ENCODE results near the gene COL6A1. TPM values are rescaled to one million over a fixed set of nuclear protein-coding genes. Genes with fewer than 3 reads are reported as not detected.
A peak's percentile ranks its signal among the peaks of the same experiment; 100 is the strongest.

The COL6A1 gene
- total RNA-seq, 1 experiment from 2014 or later = 193 TPM

DNA sequence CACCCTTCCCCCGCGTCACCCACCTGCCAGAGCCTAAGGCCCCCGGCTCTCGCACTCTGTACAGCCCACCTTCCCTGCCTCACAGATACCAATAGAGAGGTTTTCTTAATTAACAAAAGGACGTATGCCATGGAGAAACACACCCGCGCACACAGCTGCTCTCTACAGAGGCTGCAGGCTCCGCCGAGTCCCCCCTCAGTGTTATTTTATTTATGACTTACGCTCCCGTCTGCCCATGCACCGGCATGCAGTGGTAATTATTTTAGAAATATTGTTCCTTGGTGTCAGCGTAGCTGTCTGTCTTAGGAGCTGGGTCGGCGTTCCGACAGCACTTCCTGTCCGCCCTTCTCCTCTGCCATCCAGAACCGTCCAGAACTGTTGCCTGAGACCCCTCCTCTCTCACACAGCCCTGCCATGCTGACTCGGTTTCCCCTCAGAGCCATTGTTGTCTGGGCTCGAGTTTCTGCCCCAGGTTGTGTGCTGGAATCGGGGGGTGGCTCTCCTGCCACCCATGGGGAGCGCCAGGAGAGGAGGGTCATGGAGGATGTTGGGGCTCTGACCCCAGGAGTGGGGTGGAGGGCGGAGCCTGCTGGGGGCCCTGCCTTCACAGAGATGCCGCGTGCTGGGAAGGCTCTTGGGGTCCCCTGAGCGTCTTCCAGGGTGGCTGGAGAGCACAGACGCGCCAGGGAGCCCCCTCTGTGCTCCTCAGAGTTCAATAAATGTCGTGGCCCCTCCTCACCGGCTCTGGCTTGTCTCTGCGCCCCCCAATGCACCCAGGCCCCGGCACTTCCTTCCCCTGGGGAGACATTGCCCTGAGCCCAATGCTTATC is 39.6 kb upstream of the COL6A1 start:
- Histone ChIP-seq H3K27me3 (ENCODE audit: insufficient read depth, low read length) (no peaks in the 10 kb centered on the region), H3K27ac (ENCODE audit: insufficient read length, low read depth, low read length) (no peak overlapping the region)
- no CpG with 5 or more reads among the region's 32 CpGs for WGBS (ENCODE audit: extremely low coverage, insufficient read length, low lambda C conversion rate)

More for the DNA sequence above, 39.6 kb upstream of the COL6A1 start:
- Histone ChIP-seq H3T11ph (ENCODE audit: low read length) (no peak overlapping the region), H2BK5ac (ENCODE audit: insufficient read length, low read length) (no peak overlapping the region), H3K14ac (ENCODE audit: insufficient read depth, low read length) (no peak overlapping the region), H3K9ac (ENCODE audit: extremely low read depth, insufficient read length, low read length) (no peak overlapping the region), H4K20me1 (ENCODE audit: control insufficient read depth, insufficient read depth, insufficient read length) (no peaks in the 10 kb centered on the region), H2BK15ac (ENCODE audit: low read depth, low read length) (no peak overlapping the region), H3K79me2 (ENCODE audit: insufficient read depth, low read length) (no peaks in the 10 kb centered on the region), H3K79me1 (ENCODE audit: insufficient read depth, low read depth, low read length, poor library complexity, severe bottlenecking) (no peaks in the 10 kb centered on the region), H3K23me2 (ENCODE audit: insufficient read length, low read depth, low read length, poor library complexity, severe bottlenecking) (no peaks in the 10 kb centered on the region), H3K4me2 (ENCODE audit: insufficient read depth, insufficient read length, low read length) (no peak overlapping the region), H2BK20ac (ENCODE audit: low read depth, low read length, poor library complexity, severe bottlenecking) (no peak overlapping the region), H3K56ac (ENCODE audit: insufficient read length, low read depth, low read length) (no peak overlapping the region), H3K23ac (ENCODE audit: insufficient read length, low read depth, low read length) (no peak overlapping the region), H4K91ac (ENCODE audit: insufficient read length, low read depth, low read length) (no peak overlapping the region), H2AK5ac (ENCODE audit: insufficient read length, low read length) (no peak overlapping the region), H2BK12ac (ENCODE audit: insufficient read length, low read depth, low read length) (no peak overlapping the region), H3K4ac (ENCODE audit: low read depth, low read length) (no peak overlapping the region), H3K9me3 (ENCODE audit: control insufficient read depth, low read depth, low read length) (no peaks in the 10 kb centered on the region), H2BK120ac (ENCODE audit: low read depth, low read length, poor library complexity, severe bottlenecking) (no peak overlapping the region), H4K5ac (ENCODE audit: insufficient read length, low read depth, low read length) (no peak overlapping the region), H2AFZ (ENCODE audit: low read length) (no peak overlapping the region), H4K8ac (replicated peaks; ENCODE audit: insufficient read length, low read depth, low read length) (no peak overlapping the region), H3K4me1 (ENCODE audit: insufficient read depth, low read length) (no peaks in the 10 kb centered on the region), H3K18ac (ENCODE audit: insufficient read length, low read depth, low read length) (no peak overlapping the region)
- no peak for DNase-seq
- Mint-ChIP-seq H3K4me3 (no peak overlapping the region; a peak in 1 of 5 replicates), H3K4me1 (no peaks in the 10 kb centered on the region), H3K27me3 (ENCODE audit: low read depth) (peaks cover 25% of the 10 kb centered on the region), H3K36me3 (ENCODE audit: insufficient read depth in 1 of 3, low read depth in 3 of 3) (no peaks in the 10 kb centered on the region), H3K9me3 (no peaks in the 10 kb centered on the region), H3K27ac (peak overlapping the region in 1 of 3 experiments; percentile 67; a peak in 1 of 7 replicates)
- TF ChIP-seq, protein P1, sequence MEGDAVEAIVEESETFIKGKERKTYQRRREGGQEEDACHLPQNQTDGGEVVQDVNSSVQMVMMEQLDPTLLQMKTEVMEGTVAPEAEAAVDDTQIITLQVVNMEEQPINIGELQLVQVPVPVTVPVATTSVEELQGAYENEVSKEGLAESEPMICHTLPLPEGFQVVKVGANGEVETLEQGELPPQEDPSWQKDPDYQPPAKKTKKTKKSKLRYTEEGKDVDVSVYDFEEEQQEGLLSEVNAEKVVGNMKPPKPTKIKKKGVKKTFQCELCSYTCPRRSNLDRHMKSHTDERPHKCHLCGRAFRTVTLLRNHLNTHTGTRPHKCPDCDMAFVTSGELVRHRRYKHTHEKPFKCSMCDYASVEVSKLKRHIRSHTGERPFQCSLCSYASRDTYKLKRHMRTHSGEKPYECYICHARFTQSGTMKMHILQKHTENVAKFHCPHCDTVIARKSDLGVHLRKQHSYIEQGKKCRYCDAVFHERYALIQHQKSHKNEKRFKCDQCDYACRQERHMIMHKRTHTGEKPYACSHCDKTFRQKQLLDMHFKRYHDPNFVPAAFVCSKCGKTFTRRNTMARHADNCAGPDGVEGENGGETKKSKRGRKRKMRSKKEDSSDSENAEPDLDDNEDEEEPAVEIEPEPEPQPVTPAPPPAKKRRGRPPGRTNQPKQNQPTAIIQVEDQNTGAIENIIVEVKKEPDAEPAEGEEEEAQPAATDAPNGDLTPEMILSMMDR (conservative IDR thresholded peaks at IDR 0.05) = no peak
